Activated T-helper 1 cell treated with anti-CD3 and anti-CD28 coated beads, Interleukin-12 subunit alpha, Interleukin-12 subunit beta, Interleukin-2, Interleukin-4 antibody, amounts not matched to agents 30 ng/mL and 10 ng/mL and 1 ng/mL, durations not matched to agents 14 hours and 24 hours and 36 hours (primary cell): ENCODE measurements around the gene ZNF107. TPM values are rescaled to one million over a fixed set of nuclear protein-coding genes. Genes with fewer than 3 reads are reported as not detected.
"Not testable (repeated sequence)": the region's sequence is repeated elsewhere in the genome, so short reads cannot be mapped to it uniquely, and the experiment has no call there.

ENCODE experiments used
- DNase-seq: peaks from one replicate; pipeline ENCODE4 v3.0.0; 2021; ENCODE audit warnings: low spot score
- H3K27ac Mint-ChIP-seq: one replicate; pipeline ENCODE4 v1.8.0; 2021; ENCODE audit warnings: mild to moderate bottlenecking, mixed read lengths
- H3K27me3 Mint-ChIP-seq: one replicate; pipeline ENCODE4 v1.8.0; 2022; ENCODE audit warnings: mild to moderate bottlenecking, moderate library complexity, mixed read lengths; ENCODE audit not compliant: insufficient read depth
- H3K36me3 Mint-ChIP-seq: one replicate; pipeline ENCODE4 v1.8.0; 2021; ENCODE audit warnings: low read depth, mixed read lengths
- H3K4me1 Mint-ChIP-seq: one replicate; pipeline ENCODE4 v1.8.0; 2021; ENCODE audit warnings: low read depth, mixed read lengths
- H3K4me3 Mint-ChIP-seq: one replicate; pipeline ENCODE4 v1.8.0; 2021; ENCODE audit warnings: mild to moderate bottlenecking, moderate library complexity, mixed read lengths
- H3K9me3 Mint-ChIP-seq: one replicate; pipeline ENCODE4 v1.8.0; 2021; ENCODE audit warnings: mixed read lengths
- intact Hi-C: fragments of 100-400 bp; cut with micrococcal nuclease; formaldehyde crosslinking; loops from one replicate; pipeline ENCODE4 v1.15.1; 2024
- total RNA-seq: library from RNA; stranded (reverse); gene quantifications from 2 replicates; pipeline ENCODE4 v1.2.3, GENCODE V29; 2022

ZNF107 gene
- total RNA-seq, 1 donor from 2014 or later: 13.5 TPM

DNA sequence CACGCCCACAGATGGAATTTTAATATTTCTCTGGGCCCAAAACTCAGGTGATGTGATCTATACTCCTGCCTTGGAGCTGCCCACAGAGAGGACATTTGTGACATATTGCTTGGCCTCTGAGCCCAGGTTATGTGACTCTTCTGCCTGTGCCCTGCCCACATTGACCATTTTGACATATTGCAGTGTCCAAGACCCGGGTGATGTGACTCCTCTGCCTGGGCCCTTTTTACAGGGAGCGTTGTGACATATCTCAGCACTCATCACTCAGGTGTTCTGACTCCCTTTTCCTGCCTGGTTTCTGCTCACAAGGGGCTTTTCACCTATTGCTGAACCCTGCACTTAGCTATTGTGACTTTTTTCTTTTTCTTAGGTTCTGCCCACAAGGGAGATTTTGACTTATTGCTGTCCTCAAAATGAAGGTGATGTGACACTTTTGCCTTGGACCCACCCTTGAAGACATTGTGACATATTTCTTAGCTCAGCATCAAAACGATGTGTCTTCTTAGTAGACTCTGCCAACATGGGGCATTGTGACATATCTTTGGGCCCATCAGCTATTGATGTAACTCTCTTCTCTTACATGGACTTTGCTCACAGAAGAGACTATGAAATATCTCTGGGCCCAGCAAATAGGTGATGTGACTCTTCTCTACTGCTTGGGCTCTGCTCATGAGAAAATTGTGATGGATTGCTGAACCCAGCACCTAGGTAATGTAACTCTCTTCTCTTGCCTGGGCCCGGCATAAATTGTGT is 11.0 kb upstream of the ZNF107 start:
- H3K4me1 Mint-ChIP-seq: no peaks in the 10 kb centered on the region
- H3K27me3 Mint-ChIP-seq: no peaks in the 10 kb centered on the region
- H3K9me3 Mint-ChIP-seq: peaks cover 42% of the 10 kb centered on the region
- intact Hi-C loops: no loop called here
- no peak overlapping the region for H3K4me3 Mint-ChIP-seq
- no peaks in the 10 kb centered on the region for H3K36me3 Mint-ChIP-seq
- H3K27ac Mint-ChIP-seq: no peak overlapping the region
- no peak for DNase-seq

DNA sequence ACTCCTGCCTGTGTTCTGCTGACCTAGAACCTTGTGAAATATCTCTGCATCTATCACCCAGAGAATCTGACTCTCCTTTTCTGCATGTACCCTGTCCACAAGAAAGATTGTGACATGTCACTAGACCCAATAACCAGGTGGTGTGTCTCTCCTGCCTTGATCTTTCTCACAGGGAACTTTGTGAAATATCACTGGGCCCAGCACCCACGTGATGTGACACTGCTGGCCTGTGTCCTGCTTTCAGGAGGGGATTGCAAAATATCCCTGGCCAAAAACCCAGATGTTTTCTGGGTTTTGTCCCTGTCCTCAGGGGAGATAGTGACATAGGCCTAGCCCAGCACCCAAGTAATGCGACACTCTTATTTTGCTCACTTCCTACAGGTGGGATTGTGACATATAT is 10.1 kb upstream of the ZNF107 start:
- peaks cover 39% of the 10 kb centered on the region for H3K9me3 Mint-ChIP-seq
- H3K4me3 Mint-ChIP-seq: no peak overlapping the region
- H3K4me1 Mint-ChIP-seq: no peaks in the 10 kb centered on the region
- DNase-seq: no peak
- intact Hi-C loops: no loop called here
- no peaks in the 10 kb centered on the region for H3K36me3 Mint-ChIP-seq
- H3K27ac Mint-ChIP-seq: no peak overlapping the region
- H3K27me3 Mint-ChIP-seq: no peaks in the 10 kb centered on the region

DNA sequence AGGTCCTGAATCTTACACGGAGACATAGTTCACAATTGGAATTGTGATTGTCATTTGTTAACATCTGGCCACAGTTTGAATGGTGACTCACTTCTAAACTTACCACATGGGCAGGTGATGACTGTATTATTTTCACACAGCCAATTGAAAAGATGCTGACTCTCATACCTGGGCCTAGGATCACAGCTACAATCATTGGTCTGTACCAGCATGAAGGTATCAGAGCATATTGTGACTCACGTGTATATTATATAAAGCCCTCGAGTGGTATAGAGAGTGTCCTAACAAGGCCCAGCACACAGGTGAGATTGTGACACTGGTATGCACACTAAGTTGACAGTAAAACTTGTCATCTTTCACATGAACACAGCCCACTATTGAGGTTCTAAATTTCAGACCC is 9.4 kb upstream of the ZNF107 start:
- no peak for DNase-seq
- H3K27ac Mint-ChIP-seq: no peak overlapping the region
- H3K4me3 Mint-ChIP-seq: no peak overlapping the region
- peaks cover 38% of the 10 kb centered on the region for H3K9me3 Mint-ChIP-seq
- no peaks in the 10 kb centered on the region for H3K4me1 Mint-ChIP-seq
- no peaks in the 10 kb centered on the region for H3K27me3 Mint-ChIP-seq
- H3K36me3 Mint-ChIP-seq: peaks cover 5% of the 10 kb centered on the region
- intact Hi-C loops: no loop called here

DNA sequence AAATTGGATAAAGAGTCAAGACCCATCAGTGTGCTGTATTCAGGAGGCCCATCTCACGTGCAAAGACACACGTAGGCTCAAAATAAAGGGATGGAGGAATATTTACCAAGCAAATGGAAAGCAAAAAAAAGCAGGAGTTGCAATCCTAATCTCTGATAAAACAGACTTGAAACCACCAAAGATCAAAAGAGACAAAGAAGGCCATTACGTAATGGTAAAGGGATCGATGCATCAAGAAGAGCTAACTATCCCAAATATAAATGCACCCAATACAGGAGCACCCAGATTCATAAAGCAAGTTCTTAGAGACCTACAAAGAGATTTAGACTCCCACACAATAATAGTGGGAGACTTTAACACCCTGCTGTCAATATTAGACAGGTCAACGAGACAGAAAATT is 3.8 kb upstream of the ZNF107 start:
- H3K27ac Mint-ChIP-seq, H3K36me3 Mint-ChIP-seq, H3K27me3 Mint-ChIP-seq, H3K4me1 Mint-ChIP-seq, H3K4me3 Mint-ChIP-seq, DNase-seq, intact Hi-C loops: not testable (repeated sequence)
- H3K9me3 Mint-ChIP-seq: peaks cover 37% of the 10 kb centered on the region

DNA sequence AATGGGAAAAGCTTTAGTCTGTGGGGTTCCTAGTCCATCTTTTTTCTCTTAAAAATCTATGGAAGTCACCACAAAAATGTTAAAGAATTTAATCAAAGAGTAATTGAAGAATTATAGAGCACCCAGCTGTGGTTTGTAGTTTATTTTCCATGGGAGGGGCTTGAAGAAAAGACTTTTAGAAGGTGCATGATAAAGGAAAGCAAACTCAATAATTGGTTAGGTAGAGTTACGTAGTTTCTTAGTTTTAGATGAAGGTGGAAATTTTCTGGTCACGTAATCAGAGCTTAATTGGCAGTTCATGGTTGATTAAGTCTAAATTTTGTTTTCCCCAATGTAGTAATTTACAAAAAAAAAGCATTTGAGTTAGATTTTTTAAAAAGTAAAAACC is 724 bp downstream of the ZNF107 start:
- peaks cover 39% of the 10 kb centered on the region for H3K36me3 Mint-ChIP-seq
- H3K4me3 Mint-ChIP-seq: peak overlapping the region; percentile 96
- intact Hi-C loops: loop anchor here (1.0 to 5.0 kb wide), 8 partner anchors 41 to 706 kb away; partner anchors contain the start of genes ZNF138, ZNF273, ZNF680 and ZNF92
- H3K27me3 Mint-ChIP-seq: no peaks in the 10 kb centered on the region
- DNase-seq: no peak
- peak overlapping the region; percentile 89 for H3K27ac Mint-ChIP-seq
- H3K9me3 Mint-ChIP-seq: peaks cover 36% of the 10 kb centered on the region
- H3K4me1 Mint-ChIP-seq: peaks cover 16% of the 10 kb centered on the region

DNA sequence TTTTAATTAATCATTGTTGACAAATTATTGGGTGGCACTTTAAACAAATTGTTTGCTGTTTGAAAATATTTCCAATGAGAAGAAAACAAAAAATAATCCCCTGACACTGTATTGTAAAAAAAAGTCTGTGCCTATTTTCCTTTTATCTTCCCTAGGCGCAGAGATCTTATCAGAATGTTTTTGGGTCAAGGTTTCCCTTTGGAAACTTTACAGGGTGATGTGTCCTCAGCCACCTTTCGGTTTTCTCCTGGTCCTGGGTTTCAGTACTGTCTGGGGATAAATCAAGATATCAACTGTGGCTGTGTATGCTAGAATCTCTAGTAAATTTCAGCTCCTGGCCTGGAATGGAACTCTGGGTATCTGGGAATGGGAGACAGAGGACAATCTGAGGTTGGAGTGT is 1.4 kb downstream of the ZNF107 start:
- intact Hi-C loops: loop anchor here (2.0 to 5.0 kb wide), 5 partner anchors 40 to 705 kb away; partner anchors contain the start of genes ZNF273, ZNF680 and ZNF92
- Mint-ChIP-seq H3K36me3 (peaks cover 42% of the 10 kb centered on the region), H3K4me1 (peaks cover 16% of the 10 kb centered on the region)

DNA sequence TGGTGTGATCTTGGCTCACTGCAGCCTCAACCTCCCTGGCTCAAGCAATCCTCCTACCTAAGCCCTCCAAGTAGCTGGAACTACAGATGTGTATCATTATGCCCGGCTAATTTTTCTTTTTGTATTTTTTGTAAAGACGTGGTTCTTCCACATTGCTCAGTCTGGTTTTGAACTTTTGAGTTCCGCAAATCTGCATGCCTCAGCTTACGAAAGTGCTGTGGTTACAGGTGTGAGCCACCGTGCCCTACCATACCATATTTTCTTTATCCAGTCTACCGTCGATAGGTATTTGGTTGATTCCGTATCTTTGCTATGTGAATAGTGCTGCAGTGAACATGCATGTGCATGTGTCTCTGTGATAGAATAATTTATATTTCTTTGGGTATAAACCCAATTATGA is 6.5 kb downstream of the ZNF107 start:
- DNase-seq: no peak
- peaks cover 54% of the 10 kb centered on the region for H3K9me3 Mint-ChIP-seq
- intact Hi-C loops: no loop called here
- H3K27me3 Mint-ChIP-seq: no peaks in the 10 kb centered on the region
- peaks cover 15% of the 10 kb centered on the region for H3K4me1 Mint-ChIP-seq
- H3K27ac Mint-ChIP-seq: no peak overlapping the region
- peaks cover 71% of the 10 kb centered on the region for H3K36me3 Mint-ChIP-seq
- H3K4me3 Mint-ChIP-seq: no peak overlapping the region

More for the DNA sequence above, 1.4 kb downstream of the ZNF107 start:
- H3K9me3 Mint-ChIP-seq: peaks cover 36% of the 10 kb centered on the region
- peak overlapping the region; percentile 43 for H3K27ac Mint-ChIP-seq
- peak overlapping the region; percentile 96 for H3K4me3 Mint-ChIP-seq
- H3K27me3 Mint-ChIP-seq: no peaks in the 10 kb centered on the region
- no peak for DNase-seq

DNA sequence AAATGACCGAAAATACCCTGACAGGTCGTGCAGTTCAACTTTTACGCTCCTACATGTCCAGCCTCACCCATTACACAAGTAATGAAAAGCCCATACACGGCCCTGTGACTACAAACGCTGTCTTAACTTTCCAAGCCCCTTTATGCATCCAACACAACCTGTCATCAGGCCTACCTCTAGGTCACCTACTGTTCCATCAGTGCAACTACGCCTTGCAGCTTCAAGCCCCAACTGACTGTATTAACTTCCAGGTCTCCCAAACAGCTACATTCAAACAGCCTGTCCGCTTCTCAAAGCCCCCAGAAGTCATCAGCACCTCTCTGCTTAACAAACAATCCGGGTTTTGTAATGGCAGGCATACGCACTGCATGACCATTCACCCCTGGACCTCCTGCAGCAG is 19.2 kb downstream of the ZNF107 start:
- no peak for DNase-seq
- no peaks in the 10 kb centered on the region for H3K27me3 Mint-ChIP-seq
- H3K4me1 Mint-ChIP-seq: peaks cover 13% of the 10 kb centered on the region
- intact Hi-C loops: no loop called here
- H3K36me3 Mint-ChIP-seq: peaks cover 18% of the 10 kb centered on the region
- peaks cover 11% of the 10 kb centered on the region for H3K9me3 Mint-ChIP-seq
- no peak overlapping the region for H3K27ac Mint-ChIP-seq
- H3K4me3 Mint-ChIP-seq: no peak overlapping the region

DNA sequence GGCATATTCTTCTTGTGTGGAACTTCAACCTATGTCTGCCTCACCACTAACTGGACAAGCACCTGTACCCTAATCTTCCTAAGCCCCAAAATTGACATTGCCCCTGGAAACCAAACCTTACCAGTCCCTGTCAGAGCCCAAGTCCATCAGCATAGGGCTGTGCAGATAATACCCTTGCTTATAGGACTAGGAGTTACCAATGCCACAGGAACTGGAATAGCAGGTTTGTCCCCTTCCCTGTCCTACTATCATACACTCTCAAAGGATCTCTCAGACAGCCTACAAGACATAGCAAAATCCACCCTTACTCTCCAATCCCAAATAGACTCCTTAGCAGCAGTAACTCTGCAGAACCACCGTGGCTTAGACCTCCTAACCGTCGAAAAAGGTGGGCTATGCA is 19.8 kb downstream of the ZNF107 start:
- peaks cover 13% of the 10 kb centered on the region for H3K4me1 Mint-ChIP-seq
- H3K36me3 Mint-ChIP-seq: peaks cover 21% of the 10 kb centered on the region
- H3K27me3 Mint-ChIP-seq: no peaks in the 10 kb centered on the region
- H3K4me3 Mint-ChIP-seq: no peak overlapping the region
- no peak for DNase-seq
- intact Hi-C loops: no loop called here
- H3K9me3 Mint-ChIP-seq: peaks cover 11% of the 10 kb centered on the region
- no peak overlapping the region for H3K27ac Mint-ChIP-seq

DNA sequence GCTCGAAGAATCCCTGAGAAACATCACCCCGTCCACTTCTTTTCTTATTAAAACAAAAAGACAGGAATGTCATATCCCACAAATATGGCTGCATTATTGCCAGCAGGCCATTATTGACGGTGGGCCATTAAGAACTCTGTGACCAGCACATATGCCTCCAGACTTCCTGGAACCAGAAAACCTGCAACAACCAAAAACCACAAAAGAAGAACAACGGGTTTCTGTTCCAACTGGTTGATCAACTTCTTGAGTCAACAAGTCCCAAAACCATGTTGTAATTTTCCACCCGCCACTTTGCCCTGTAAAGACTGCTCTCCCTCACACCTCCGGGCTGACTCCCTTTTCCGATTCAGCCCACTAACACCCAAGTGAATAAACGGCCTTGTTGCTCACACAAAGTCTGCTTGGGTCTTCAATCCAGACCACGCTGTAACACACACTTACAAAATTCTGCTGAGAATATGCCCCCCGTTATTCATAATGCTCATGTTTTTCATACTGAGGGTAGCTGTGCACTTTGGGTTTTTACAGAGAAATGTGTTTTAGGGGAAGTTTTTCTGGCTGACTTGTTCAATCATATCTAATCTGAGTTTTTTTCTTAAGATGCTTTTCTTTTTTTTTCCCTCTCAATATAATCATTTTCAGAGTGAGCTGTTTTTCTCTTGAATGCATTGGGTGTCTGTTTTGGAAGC is 20.7 kb downstream of the ZNF107 start:
- DNase-seq: no peak
- H3K36me3 Mint-ChIP-seq: peaks cover 27% of the 10 kb centered on the region
- no peaks in the 10 kb centered on the region for H3K27me3 Mint-ChIP-seq
- intact Hi-C loops: no loop called here
- H3K27ac Mint-ChIP-seq: peak overlapping the region; percentile 57
- H3K4me3 Mint-ChIP-seq: no peak overlapping the region
- peaks cover 11% of the 10 kb centered on the region for H3K9me3 Mint-ChIP-seq
- H3K4me1 Mint-ChIP-seq: peaks cover 13% of the 10 kb centered on the region

DNA sequence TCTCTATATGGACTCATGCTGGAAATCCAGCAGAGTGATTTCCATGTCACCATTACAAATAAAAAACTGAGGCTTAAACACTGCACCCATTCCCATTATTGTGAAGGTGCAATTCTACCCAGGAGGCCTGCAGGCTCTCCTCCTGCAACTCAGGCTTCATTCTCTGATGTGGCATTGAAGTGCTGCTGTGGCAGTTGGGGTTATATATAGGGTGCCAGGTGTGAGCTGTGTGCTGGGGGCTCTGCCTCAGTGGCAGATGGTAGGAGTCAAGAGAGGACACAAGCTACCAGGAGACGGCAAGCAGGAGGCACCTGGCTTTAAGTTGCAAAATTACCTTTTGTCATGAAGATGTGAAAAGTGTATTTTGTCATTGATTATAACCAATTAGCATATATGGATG is 21.3 kb downstream of the ZNF107 start:
- Mint-ChIP-seq H3K27ac (peak overlapping the region; percentile 13), H3K4me3 (no peak overlapping the region), H3K27me3 (no peaks in the 10 kb centered on the region), H3K4me1 (peaks cover 13% of the 10 kb centered on the region), H3K9me3 (peaks cover 17% of the 10 kb centered on the region), H3K36me3 (peaks cover 33% of the 10 kb centered on the region)
- intact Hi-C loops: no loop called here
- no peak for DNase-seq

DNA sequence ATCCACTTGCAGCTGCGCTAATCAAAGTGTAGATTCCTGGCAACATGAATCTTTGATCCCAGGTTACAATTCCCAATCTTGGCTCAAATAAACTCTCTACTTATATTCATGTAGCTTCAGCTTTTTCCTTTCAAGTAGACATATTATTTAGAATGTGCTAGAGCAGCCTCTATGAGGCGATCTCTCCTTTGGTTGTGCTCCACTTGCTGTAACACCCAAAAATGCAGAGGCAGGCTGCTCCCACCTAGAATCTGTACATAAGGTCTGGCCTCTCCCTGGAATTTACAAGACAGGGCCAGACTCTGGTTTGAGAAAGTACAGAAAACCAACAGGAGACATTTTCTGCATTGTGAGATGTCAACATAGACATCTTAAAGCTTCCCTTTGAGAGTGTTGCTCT is 23.1 kb downstream of the ZNF107 start:
- peaks cover 13% of the 10 kb centered on the region for H3K4me1 Mint-ChIP-seq
- H3K27ac Mint-ChIP-seq: no peak overlapping the region
- DNase-seq: no peak
- no peaks in the 10 kb centered on the region for H3K27me3 Mint-ChIP-seq
- H3K36me3 Mint-ChIP-seq: peaks cover 40% of the 10 kb centered on the region
- H3K4me3 Mint-ChIP-seq: no peak overlapping the region
- H3K9me3 Mint-ChIP-seq: peaks cover 24% of the 10 kb centered on the region
- intact Hi-C loops: no loop called here

DNA sequence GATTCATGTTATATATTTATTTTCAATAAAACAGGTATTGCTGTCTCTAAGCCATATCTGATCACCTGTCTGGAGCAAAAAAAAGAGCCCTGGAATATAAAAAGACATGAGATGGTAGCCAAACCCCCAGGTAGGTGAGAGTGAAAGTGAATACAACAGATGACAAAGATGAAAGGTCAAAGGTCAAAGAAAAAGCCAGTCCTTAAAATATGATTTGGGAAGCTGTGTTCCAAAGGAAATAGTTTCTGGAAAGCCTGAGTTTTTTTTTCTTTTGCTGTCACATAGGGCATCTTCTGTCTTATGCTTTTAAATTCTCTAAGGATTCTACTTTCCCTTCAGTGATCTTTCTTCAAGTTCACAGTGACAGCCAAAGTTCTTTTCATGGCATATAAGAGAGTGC is 25.9 kb downstream of the ZNF107 start:
- intact Hi-C loops: no loop called here
- DNase-seq: no peak
- H3K36me3 Mint-ChIP-seq: peaks cover 53% of the 10 kb centered on the region
- H3K27ac Mint-ChIP-seq: no peak overlapping the region
- H3K27me3 Mint-ChIP-seq: no peaks in the 10 kb centered on the region
- peaks cover 30% of the 10 kb centered on the region for H3K9me3 Mint-ChIP-seq
- H3K4me1 Mint-ChIP-seq: peaks cover 2% of the 10 kb centered on the region
- H3K4me3 Mint-ChIP-seq: no peak overlapping the region
